HG03064 (cell line): Measurements from ENCODE around the gene FBXO2.

Experiments
- ATAC-seq: cut with Tn5 transposase; IDR thresholded peaks from one replicate; pipeline ENCODE4 v1.9.1; 2021; ENCODE audit warnings: low read depth; ENCODE audit not compliant: unreplicated experiment

The FBXO2 gene

GRCh38 chr1:11654137-11654938 is at the start of gene FBXO2, which contains the start of gene FBXO44:
FBXO2 (minus strand) TSS chr1:11654429; CDS start chr1:11654340, 89 bp downstream.
FBXO44 (plus strand) TSS chr1:11654877; CDS start chr1:11655836, 959 bp downstream.
- peak; percentile 54 for ATAC-seq

GRCh38 chr1:11703357-11704193 is 49.3 kb upstream of the FBXO2 start:
- no peak for ATAC-seq

GRCh38 chr1:11701981-11702803 is 48.0 kb upstream of the FBXO2 start:
- no peak for ATAC-seq

GRCh38 chr1:11701551-11701961 is 47.3 kb upstream of the FBXO2 start:
- no peak for ATAC-seq

GRCh38 chr1:11700601-11701467 is 46.6 kb upstream of the FBXO2 start:
- no peak for ATAC-seq

- ATAC-seq = no peak
Observed at GRCh38 chr1:11697893-11698210, 43.6 kb upstream of the FBXO2 start.

- no peak for ATAC-seq
Observed at GRCh38 chr1:11697188-11697892, 43.1 kb upstream of the FBXO2 start.

GRCh38 chr1:11695861-11696260 is 41.6 kb upstream of the FBXO2 start:
- ATAC-seq = no peak

GRCh38 chr1:11693917-11694316 is 39.7 kb upstream of the FBXO2 start:
- no peak for ATAC-seq

GRCh38 chr1:11693024-11693590 is 38.9 kb upstream of the FBXO2 start:
- ATAC-seq = no peak

GRCh38 chr1:11691928-11692711 is 37.9 kb upstream of the FBXO2 start:
- ATAC-seq = no peak

- ATAC-seq = no peak
Observed at GRCh38 chr1:11691302-11691914, 37.2 kb upstream of the FBXO2 start, which contains the start of gene DRAXIN. DRAXIN (plus strand) TSS chr1:11691710; CDS start chr1:11706259, 14,549 bp downstream.

GRCh38 chr1:11690397-11691301 is 36.4 kb upstream of the FBXO2 start:
- no peak for ATAC-seq

- ATAC-seq = no peak
Observed at GRCh38 chr1:11688506-11688905, 34.3 kb upstream of the FBXO2 start.

GRCh38 chr1:11685210-11685752 is 31.1 kb upstream of the FBXO2 start:
- no peak for ATAC-seq

- ATAC-seq = no peak
Observed at GRCh38 chr1:11684070-11684469, 29.8 kb upstream of the FBXO2 start.
